GM21423 (cell line): Measurements from ENCODE around the gene HDDC3.
"Not testable (repeated sequence)": the region's sequence is repeated elsewhere in the genome, so short reads cannot be mapped to it uniquely, and the experiment has no call there.

ENCODE experiments used
- ATAC-seq: cut with Tn5 transposase; IDR thresholded peaks from one replicate; pipeline ENCODE4 v1.9.1; 2021; ENCODE audit warnings: mild to moderate bottlenecking, moderate library complexity; ENCODE audit not compliant: unreplicated experiment

Gene HDDC3

DNA sequence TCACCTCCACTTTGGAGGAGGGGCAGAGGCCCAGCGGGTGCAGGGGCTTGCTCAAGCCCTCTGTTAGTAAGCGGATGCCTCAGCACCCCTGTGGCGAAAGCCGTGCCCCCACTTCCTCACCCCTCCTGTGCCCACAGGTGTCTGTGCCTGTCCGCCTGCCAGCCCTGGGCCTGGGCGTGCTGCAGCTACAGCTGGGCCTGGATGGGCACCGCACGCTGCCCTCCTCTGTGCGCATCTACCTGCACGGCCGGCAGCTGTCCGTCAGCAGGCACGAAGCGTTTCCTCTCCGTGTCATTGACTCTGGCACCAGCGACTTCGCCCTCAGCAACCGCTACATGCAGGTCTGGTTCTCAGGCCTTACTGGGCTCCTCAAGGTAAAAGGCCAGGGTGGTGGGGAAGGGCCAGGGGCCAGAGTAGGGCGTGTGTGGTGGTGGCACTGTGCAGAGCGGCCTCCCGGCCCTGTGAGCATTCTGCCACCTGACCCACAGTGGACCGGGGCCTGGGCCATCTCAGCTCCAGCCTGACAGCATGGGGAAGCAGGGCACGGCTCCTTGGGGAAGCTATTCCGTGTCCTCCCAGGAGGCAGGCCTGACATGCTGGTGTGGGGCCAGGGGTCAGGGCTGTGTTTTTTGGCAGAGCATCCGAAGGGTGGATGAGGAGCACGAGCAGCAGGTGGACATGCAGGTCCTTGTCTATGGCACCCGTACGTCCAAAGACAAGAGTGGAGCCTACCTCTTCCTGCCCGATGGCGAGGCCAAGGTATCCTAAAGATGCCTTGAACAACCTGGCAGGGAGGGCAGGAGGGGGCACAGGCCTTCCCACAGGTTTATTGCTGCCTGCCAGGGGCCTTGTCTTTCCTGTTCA lies 20.2 kb downstream of the HDDC3 start:
- ATAC-seq, result no peak

DNA sequence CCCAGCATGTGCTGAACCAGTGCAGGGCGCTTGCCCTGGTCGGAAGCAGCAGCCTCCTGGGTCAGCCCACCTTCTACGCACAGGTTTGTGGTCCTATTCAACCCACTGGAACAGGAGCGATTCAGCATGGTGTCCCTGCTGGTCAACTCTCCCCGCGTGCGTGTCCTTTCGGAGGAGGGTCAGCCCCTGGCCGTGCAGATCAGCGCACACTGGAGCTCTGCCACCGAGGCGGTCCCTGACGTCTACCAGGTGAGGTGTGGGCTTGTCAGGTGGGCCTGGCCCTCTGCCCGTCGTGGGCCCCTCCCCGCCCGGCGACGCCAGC lies 21.1 kb downstream of the HDDC3 start:
- ATAC-seq, result no peak

DNA sequence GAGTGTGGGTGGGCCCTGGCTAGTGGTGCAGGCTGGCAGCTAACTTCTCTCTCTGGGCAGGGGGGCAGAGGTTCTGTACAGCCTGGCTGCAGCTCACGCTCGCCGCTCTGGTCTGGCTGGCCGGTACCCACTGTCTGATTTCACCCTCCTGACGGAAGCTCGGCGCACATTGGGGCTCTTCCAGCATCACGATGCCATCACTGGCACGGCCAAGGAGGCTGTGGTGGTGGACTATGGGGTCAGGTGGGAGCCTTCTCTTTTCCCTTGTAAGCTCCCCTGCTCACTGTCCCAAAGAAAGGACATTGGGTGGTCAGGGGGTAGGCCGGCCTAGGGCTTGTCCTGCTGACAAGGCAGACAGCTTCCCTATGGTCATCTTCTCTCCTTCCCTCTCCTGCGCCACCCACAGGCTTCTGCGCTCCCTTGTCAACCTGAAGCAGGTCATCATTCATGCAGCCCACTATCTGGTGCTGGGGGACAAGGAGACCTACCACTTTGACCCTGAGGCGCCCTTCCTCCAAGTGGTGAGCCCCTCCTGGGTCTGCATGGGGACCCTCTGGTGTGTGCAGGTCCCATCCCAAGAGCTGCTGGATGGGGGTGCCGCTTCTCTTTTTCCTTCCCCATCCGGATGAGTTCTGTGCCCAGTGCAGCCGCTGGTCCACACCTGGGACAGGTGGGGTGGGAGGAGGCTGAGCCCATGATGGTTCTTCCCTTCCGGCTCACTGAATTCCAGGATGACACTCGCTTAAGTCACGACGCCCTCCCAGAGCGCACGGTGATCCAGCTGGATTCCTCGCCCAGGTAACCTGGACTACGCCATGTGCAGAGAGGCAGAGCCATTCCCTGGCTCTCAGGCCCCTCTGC lies 21.7 kb downstream of the HDDC3 start:
- no peak for ATAC-seq

DNA sequence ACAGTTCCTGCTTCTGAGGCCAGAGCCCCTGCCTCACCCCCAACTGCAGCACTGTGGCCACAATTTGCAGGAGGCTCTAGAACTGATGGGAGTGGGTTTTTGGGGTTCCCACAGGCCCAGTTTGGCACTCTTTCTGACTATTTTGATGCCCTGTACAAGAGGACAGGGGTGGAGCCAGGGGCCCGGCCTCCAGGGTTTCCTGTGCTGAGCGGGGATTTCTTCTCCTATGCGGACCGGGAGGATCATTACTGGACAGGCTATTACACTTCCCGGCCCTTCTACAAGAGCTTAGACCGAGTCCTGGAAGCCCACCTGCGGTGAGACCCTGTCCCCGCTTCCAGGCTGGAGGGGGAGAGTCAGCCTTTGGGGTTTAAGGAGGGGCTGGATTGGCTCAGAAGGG lies 22.4 kb downstream of the HDDC3 start:
- no peak for ATAC-seq

DNA sequence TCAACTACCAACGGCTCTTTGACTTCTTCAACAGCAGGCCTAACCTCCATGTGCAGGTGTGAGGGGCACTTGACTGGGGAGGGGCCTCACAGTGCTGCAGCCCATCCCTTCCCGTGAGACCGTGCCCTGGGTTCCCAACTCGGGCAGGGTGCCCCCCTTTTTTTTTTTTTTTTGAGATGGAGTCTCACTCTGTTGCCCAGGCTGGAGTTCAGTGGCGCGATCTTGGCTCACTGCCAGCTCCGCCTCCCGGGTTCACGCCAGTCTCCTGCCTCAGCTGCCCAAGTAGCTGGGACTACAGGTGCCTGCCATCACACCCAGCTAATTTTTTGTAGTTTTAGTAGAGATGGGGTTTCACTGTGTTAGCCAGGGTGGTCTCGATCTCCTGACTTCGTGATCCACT lies 22.9 kb downstream of the HDDC3 start:
- not testable (repeated sequence) for ATAC-seq

DNA sequence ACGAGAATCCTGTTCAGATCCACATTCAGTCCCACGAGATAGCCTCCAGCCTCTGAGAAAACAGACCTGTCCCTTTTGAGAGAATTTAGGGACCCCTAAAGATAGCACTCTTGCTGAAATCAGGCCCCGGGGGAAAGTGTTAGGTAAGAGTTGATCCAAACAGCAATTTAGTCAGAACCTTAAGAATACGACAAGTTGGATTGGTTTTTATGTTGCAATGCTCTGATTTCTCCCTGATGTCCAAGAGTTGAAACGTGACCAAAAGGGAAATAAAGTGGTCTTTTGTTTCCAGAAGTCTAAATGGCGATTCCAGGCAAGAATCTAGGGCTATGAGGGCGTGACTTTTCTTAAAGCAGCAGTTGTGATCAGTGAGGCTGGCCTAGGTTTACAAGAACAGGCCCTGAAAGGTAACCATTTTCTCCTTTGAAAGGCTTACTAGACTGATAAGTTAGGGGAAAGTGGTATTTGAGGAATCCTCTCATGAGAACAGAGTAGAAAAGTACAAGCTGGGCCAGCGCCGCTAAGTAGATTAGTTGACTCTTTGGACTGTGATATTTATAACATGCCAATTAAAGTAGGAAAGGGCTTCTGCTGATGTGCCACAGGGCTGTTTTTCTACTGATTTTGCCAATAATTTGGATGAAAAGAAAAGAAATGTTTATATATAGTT lies 24.4 kb downstream of the HDDC3 start:
- ATAC-seq, result no peak

DNA sequence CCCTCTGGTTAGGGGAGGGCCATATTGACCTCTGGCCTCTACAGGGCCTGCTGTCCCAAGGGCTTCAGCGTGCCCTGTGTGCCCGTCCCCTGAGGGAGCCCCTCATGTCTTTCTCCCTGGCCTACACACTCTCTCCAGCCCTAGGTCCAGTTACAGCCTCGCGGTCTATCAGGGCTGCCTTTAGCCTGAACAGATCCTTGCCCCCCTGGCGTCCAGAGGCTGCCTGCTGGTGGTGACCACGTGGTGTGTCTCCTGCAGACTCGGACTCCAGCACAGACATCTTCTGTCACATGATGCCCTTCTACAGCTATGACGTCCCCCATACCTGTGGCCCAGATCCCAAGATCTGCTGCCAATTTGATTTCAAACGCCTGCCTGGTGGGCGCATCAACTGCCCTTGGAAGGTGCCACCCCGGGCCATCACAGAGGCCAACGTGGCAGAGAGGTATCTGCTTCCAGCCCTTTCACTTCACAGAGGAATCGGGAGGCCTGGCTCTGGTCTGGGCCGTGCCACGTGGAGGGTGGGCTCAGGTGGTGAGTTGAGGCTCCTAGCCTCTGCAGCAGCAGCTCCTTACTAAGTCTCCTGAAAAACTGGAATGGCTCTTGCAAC lies 25.2 kb downstream of the HDDC3 start:
- no peak for ATAC-seq

DNA sequence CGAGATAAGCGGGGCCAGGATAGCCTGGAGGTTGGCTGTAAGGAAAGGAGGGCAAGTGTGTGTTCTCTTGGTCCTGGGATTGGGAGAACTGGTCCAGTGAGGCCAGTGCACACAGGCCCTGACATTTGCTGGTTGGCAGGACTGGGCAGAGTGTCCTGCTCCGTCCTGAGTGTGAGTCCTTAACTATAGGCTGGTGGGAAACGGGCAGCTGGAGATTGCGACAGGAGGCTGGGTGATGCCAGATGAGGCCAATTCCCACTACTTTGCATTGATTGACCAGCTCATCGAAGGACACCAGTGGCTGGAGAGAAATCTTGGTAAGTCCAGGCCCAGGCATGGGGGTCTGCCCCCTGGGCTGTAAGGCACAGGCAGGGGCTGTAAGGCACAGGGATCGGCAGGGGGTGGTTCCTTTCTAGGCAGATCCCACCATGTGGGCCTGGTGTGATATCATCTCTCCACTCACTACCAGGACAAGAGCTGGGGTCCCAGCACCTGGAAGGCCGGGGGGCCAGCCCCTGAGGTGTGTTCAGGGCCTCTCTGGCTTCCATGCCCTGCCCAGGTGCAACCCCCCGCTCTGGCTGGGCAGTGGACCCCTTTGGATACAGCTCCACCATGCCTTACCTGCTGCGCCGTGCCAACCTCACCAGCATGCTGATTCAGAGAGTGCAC lies 26.0 kb downstream of the HDDC3 start:
- ATAC-seq, result no peak

DNA sequence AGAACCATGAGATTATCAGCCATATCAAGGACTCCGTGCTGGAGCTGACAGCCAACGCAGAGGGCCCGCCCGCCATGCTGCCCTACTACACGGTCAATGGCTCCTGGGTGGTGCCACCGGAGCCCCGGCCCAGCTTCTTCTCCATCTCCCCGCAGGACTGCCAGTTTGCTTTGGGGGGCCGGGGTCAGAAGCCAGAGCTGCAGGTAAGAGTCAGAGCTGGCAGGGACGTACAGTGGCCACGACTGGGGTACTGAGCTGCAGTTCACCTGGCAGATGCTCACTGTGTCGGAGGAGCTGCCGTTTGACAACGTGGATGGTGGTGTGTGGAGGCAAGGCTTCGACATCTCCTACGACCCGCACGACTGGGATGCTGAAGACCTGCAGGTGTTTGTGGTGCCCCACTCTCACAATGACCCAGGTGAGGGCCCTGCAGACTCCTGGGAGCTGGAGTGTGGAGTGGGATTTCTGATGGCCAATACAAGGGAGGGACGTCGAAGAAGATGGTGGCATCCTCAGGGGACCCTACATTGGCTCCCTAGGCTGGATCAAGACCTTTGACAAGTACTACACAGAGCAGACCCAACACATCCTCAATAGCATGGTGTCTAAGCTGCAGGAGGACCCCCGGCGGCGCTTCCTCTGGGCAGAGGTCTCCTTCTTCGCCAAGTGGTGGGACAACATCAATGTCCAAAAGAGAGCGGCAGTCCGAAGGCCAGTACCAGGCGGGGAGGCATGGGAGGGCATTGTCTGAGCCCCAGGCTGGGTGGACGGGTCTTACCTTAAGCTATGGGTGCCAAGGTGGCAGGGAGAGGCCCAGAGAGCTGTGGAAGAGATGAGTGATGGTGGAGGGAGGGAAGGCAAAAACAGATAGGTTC lies 26.8 kb downstream of the HDDC3 start:
- ATAC-seq, result no peak

DNA sequence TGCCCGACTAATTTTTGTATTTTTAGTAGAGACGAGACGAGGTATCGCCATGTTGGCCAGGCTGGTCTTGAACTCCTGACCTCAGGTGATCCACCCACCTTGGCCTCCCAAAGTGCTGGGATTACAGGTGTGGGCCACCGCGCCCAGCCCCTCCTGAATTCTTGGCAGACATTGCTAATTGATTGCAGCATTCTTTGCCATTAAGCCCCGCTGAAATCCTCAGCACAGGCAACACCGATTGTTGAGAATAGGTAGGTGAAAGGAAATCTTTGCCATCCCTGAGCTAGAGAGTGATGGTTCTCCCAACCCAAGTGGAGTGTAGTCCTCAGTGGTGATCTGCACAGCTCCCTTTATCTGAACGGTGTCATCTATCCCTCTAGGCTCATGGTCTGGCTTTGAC lies 27.6 kb downstream of the HDDC3 start:
- no peak for ATAC-seq

DNA sequence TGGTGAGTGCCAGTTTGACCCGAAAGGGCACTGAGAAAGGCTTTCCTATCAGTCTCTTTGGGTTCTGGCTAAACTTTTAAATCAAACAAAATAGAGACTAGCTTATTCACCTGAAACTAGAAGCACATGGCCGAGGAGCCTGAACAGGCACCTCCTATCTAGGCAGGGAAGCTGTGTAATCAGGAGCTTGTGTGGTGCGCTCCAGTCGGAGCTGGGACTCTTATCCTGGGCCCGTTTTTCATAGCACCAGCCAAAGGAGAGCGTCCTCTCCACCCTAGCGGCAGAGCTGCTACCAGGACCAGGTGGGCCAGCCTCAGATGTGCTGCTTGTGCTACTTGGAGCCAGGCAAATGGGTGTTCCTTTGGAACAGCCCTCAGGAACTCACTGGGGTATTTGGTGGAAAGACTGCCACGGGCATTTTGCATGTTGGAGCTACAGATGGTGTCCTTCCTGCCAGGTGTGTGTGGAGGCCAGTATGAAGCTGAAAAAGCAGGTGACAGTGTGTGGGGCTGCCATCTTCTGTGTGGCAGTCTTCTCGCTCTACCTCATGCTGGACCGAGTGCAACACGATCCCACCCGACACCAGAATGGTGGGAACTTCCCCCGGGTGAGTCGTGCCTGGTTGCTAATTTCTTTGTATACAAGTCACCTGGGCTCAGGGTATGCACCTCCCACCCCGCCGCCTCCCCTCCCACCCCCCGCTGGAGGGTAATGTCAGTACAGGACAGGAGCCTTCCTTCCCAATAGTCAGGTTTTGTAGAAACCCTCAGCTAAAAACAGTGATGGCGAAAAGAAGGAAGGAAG lies 28.4 kb downstream of the HDDC3 start:
- ATAC-seq, result no peak

DNA sequence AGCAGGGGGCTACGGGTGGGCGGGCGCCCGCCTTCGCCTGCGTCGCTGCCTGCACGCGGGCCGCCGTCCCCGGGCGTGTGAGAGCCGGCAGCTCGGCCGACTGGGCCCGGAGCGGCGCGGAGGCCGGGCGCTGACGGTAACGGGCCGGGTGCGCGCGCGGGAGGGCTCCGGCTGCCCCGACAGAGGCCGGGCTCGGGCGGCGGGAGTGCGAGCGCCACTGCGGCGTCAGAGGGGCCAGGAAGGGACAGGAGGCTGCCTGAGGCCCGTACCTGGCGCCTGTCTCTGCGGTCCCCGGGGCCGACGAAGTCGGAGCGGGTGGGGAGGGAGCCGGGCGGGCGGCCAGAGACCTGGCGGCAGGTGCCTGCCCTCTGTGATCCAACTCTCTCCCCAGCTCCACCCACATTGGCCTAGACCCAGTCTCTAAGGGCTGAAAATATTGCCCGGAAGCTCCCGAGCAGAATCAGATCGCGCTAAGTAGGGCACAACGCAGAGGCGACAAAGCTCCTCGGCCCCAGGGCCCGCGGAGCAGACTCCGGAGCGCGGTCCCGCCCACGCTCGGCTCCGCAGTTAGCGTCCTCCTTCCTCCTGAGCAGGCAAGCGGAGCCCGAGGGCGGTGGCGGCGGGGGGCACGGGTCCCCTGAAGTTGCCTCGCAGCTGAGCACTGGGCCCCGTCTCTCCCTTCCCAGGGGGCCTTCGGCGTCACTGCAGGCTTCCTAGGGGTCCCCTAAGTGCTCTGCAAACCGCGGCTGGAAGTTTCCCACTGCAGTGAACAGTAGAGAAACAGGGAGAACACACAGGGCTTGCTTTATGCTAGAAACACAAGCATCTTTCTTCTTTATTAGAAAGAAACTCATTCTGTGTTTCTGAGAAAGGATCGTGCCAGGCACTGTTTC lies 29.3 kb downstream of the HDDC3 start, which contains the start of gene MAN2A2:
Gene MAN2A2 (plus strand): TSS at position 463 of the 893 bp plus-strand sequence. CDS start 906 bp downstream, outside the sequence.
- peak; percentile 48 for ATAC-seq

DNA sequence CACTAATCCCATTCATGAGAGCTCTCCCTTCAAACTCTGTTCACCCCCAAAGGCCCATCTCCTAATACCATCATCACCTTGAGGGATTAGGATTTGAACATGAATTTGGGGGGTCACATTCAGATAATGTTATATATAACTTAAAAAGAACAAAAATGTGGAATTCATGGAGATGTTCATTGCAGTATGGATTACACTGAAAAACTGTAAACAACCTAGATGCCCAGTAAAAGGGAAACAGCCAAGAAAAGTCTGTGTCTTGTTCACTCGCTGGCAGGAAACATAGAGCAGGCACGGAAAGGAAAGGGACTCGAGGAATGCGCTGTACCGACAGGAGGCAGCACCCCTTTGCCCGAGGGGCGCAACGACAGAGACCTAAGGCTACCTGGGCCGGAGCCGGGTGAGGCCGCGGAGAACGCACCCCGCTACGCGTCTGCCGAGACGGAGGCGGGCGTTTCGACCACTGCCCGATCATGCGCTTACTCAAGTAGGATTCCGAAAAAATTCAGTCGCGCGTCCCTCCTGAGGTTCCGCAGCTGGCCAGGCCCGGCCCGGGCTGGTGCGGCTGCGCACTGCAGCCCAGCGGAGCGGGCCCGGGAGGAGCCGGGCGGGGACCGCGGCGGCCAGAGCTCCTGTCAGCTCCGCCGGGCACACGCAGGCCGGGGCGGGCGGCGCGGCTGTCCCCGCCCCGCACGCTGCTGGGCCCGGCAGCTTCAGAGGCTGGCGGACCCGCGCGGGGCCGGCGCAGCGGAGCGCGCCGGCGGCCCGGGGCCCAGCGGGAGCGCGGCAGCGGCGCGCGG lies 30.1 kb downstream of the HDDC3 start:
- peak; percentile 72 for ATAC-seq

DNA sequence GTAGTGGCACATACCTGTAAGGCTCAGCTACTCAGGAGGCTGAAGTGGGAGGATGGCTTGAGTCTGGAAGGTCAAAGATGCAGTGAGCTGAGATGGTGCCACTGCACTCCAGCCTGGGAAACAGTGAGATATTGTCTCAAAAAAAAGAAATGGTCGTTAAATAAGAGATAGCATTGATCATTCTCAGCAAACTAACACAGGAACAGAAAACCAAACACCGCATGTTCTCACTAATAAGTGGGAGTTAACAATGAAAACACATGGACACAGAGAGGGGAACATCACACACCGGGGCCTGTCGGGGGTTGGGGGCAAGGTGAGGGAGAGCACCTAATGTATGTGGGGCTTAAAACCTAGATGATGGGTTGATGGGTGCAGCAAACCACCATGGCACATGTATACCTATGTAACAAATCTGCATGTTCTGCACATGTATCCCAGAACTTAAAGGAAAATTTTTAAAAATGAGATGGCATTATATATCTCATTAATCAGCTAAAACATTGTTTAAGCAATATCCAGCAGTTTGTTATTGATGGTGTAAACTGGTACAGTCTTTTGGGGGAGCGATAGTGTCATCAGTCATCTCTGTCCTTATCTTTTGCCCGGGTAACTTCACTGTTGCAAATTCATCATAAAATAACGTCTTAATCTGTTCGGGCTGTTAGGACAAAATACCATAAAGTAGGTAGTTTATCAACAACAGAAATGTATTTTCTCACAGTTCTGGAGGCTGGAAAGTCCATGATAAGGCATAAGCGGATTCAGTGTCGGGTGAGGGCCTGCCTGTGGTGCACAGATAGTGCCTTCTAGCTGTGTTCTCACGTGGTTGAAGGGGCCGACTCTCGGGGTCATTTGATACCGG lies 30.9 kb downstream of the HDDC3 start:
- no peak for ATAC-seq

DNA sequence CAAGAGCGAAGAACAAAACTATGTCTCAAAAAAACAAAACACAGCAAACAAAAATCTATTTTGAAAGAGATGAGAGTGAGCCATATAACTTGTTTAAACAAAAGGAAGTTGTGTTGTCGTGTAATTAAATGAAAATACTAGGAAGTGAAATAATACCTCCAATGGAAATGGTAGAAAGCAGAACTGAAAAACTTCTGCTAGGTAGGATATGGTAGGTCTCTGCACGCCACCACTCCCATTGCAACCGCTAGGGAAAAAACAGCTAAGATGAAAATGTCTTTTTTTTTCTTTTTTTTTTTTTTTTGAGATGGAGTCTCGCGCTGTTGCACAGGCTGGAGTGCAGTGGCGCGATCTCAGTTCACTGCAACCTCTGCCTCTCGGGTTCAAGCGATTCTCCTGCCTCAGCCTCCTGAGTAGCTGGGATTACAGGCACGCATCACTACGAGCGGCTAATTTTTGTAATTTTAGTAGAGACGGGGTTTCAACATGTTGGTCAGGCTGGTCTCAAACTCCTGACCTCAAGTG lies 35.2 kb downstream of the HDDC3 start:
- ATAC-seq, result peak; percentile 63
